HG03460 (cell line): ENCODE results near the gene PLIN5.

Experiments used
- ATAC-seq: cut with Tn5 transposase; IDR thresholded peaks from one replicate; pipeline ENCODE4 v1.9.1; 2021; ENCODE audit not compliant: unreplicated experiment

Gene PLIN5

GRCh38 chr19:4506449-4507149 is 28.4 kb downstream of the PLIN5 start:
- ATAC-seq: no peak

- ATAC-seq: no peak
Observed at GRCh38 chr19:4505570-4506448, 29.2 kb downstream of the PLIN5 start.

GRCh38 chr19:4504891-4505569 is 30.0 kb downstream of the PLIN5 start:
- no peak for ATAC-seq

GRCh38 chr19:4504297-4504701 is 30.7 kb downstream of the PLIN5 start:
- no peak for ATAC-seq

GRCh38 chr19:4503825-4504170 is 31.2 kb downstream of the PLIN5 start:
- ATAC-seq: no peak

- no peak for ATAC-seq
Observed at GRCh38 chr19:4503132-4503824, 31.7 kb downstream of the PLIN5 start.

GRCh38 chr19:4502282-4503131 is 32.5 kb downstream of the PLIN5 start:
- no peak for ATAC-seq

- ATAC-seq: no peak
Observed at GRCh38 chr19:4501691-4502090, 33.3 kb downstream of the PLIN5 start.

GRCh38 chr19:4500841-4501591 is 34.0 kb downstream of the PLIN5 start:
- ATAC-seq: no peak

GRCh38 chr19:4499855-4500254 is 35.2 kb downstream of the PLIN5 start:
- ATAC-seq: no peak

GRCh38 chr19:4499318-4499717 is 35.7 kb downstream of the PLIN5 start:
- no peak for ATAC-seq

- no peak for ATAC-seq
Observed at GRCh38 chr19:4498694-4499093, 36.3 kb downstream of the PLIN5 start.

- no peak for ATAC-seq
Observed at GRCh38 chr19:4497770-4498389, 37.1 kb downstream of the PLIN5 start.

GRCh38 chr19:4496304-4496703 is 38.7 kb downstream of the PLIN5 start:
- ATAC-seq: no peak

GRCh38 chr19:4495471-4495870 is 39.6 kb downstream of the PLIN5 start:
- ATAC-seq: no peak

- ATAC-seq: no peak
Observed at GRCh38 chr19:4494691-4495064, 40.3 kb downstream of the PLIN5 start.

GRCh38 chr19:4493929-4494690 is 40.9 kb downstream of the PLIN5 start:
- no peak for ATAC-seq

GRCh38 chr19:4493104-4493928 is 41.7 kb downstream of the PLIN5 start:
- ATAC-seq: no peak
